22Rv1 (cell line): ENCODE data around the gene ESR2.

ENCODE experiments used
- CTCF ChIP-seq: fragments of 450-650 bp; IDR thresholded peaks from 2 replicates; pipeline ENCODE4 v1.5.1; 2017; ENCODE audit warnings: mild to moderate bottlenecking
- ZFX ChIP-seq: fragments of 450-650 bp; IDR thresholded peaks from 2 replicates; pipeline ENCODE4 v1.6.1; 2017; ENCODE audit warnings: antibody characterized with exemption, borderline replicate concordance

- TF ChIP-seq CTCF (no peak), ZFX (no peak)
Measured at GRCh38 chr14:64147126-64147790, 146.9 kb downstream of the ESR2 start.
